DND-41 (cell line): ENCODE results near the gene ZFHX3.

ENCODE experiments used
- ATAC-seq: fragments of 200-7000 bp; cut with Tn5 transposase; 3 replicates; pipeline ENCODE4 v1.9.1; 2021; ENCODE audit warnings: low read depth; ENCODE audit not compliant: insufficient read depth
- DNase-seq: peaks from one replicate; pipeline ENCODE4 v3.0.0-alpha.2; 2020
- H2AFZ ChIP-seq: 2 replicates; pipeline ENCODE4 v1.6.0; 2012; ENCODE audit warnings: low read depth, low read length
- H3K27ac ChIP-seq: 2 replicates; pipeline ENCODE4 v1.5.1; 2012; ENCODE audit warnings: low read length, inconsistent platforms
- H3K27me3 ChIP-seq: fragments of 200-600 bp; sonication (generic); 2 replicates; pipeline ENCODE4 v1.6.0; 2012; ENCODE audit warnings: low read length, mild to moderate bottlenecking, inconsistent platforms; ENCODE audit not compliant: insufficient read depth, poor library complexity
- H3K36me3 ChIP-seq: 2 replicates; pipeline ENCODE4 v1.5.1; 2012; ENCODE audit warnings: low read length, inconsistent platforms; ENCODE audit not compliant: insufficient read depth
- H3K4me1 ChIP-seq: 2 replicates; pipeline ENCODE4 v1.5.1; 2012; ENCODE audit warnings: mild to moderate bottlenecking, low read length; ENCODE audit not compliant: insufficient read depth
- H3K4me2 ChIP-seq: 2 replicates; pipeline ENCODE4 v1.6.0; 2012; ENCODE audit warnings: mild to moderate bottlenecking, moderate library complexity, low read length, inconsistent platforms; ENCODE audit not compliant: insufficient read depth
- H3K4me3 ChIP-seq, 2 experiments: fragments of 200-600 bp in 1 of 2; shearing (Covaris generic) in 1 of 2; 2 replicates each; pipeline ENCODE4 v1.5.1; 2012 to 2016; ENCODE audit warnings: inconsistent platforms in 2 of 2, low read length in 2 of 2, mild to moderate bottlenecking in 2 of 2, low read depth in 1 of 2, moderate library complexity in 1 of 2
- H3K79me2 ChIP-seq: 2 replicates; pipeline ENCODE4 v1.6.0; 2012; ENCODE audit warnings: low read length, inconsistent platforms; ENCODE audit not compliant: insufficient read depth
- H3K9ac ChIP-seq: 2 replicates; pipeline ENCODE4 v1.6.0; 2012; ENCODE audit warnings: low read depth, mild to moderate bottlenecking, inconsistent platforms, low read length, moderate library complexity
- H3K9me3 ChIP-seq: 2 replicates; pipeline ENCODE4 v1.5.1; 2012; ENCODE audit warnings: low read length, moderate library complexity, mild to moderate bottlenecking, inconsistent platforms; ENCODE audit not compliant: insufficient read depth, severe bottlenecking
- H4K20me1 ChIP-seq: 2 replicates; pipeline ENCODE4 v1.6.0; 2012; ENCODE audit warnings: low read length; ENCODE audit not compliant: insufficient read depth
- CTCF ChIP-seq: IDR thresholded peaks from 2 replicates; pipeline ENCODE4 v1.5.1; 2012; ENCODE audit warnings: borderline replicate concordance, low read length, moderate library complexity, mild to moderate bottlenecking; ENCODE audit not compliant: poor library complexity, severe bottlenecking; ENCODE audit errors: extremely low read depth
- EZH2 ChIP-seq: IDR thresholded peaks from 3 replicates; pipeline ENCODE4 v1.6.1; 2012; ENCODE audit warnings: borderline replicate concordance, low read depth, mild to moderate bottlenecking, moderate library complexity, low read length, inconsistent platforms; ENCODE audit not compliant: severe bottlenecking

Gene ZFHX3

GRCh38 chr16:72875291-72876031, 172.5 kb downstream of the ZFHX3 start:
- Histone ChIP-seq H3K36me3 (no peaks in the 10 kb centered on the region), H3K9ac (peak overlapping the region; percentile 40), H2AFZ (no peak overlapping the region), H3K4me1 (peaks cover 42% of the 10 kb centered on the region), H3K9me3 (no peaks in the 10 kb centered on the region), H3K4me3 (no peak overlapping the region), H3K27me3 (no peaks in the 10 kb centered on the region), H3K4me2 (peak overlapping the region; percentile 24), H3K79me2 (no peaks in the 10 kb centered on the region), H4K20me1 (no peaks in the 10 kb centered on the region), H3K27ac (peak overlapping the region; percentile 78)
- DNase-seq (no peak), ATAC-seq (no peak)
- TF ChIP-seq EZH2 (no peak), CTCF (no peak)

- DNase-seq (no peak), ATAC-seq (no peak)
- Histone ChIP-seq H3K4me3 (no peak overlapping the region), H3K9me3 (no peaks in the 10 kb centered on the region), H4K20me1 (no peaks in the 10 kb centered on the region), H3K79me2 (no peaks in the 10 kb centered on the region), H3K27me3 (no peaks in the 10 kb centered on the region), H3K27ac (no peak overlapping the region; the same call in 1 of the 2 replicates), H3K4me1 (peaks cover 42% of the 10 kb centered on the region), H3K9ac (no peak overlapping the region), H2AFZ (no peak overlapping the region), H3K36me3 (no peaks in the 10 kb centered on the region), H3K4me2 (no peak overlapping the region)
- TF ChIP-seq EZH2: no peak
- no peak for TF ChIP-seq CTCF
Observed at GRCh38 chr16:72873853-72874252, 174.1 kb downstream of the ZFHX3 start.

- H3K4me3 ChIP-seq: no peak overlapping the region
- H3K79me2 ChIP-seq: no peaks in the 10 kb centered on the region
- no peak overlapping the region for H3K27ac ChIP-seq
- no peak for TF ChIP-seq EZH2
- TF ChIP-seq CTCF: no peak
- peaks cover 35% of the 10 kb centered on the region for H3K4me1 ChIP-seq
- no peak for ATAC-seq
- no peak overlapping the region for H3K4me2 ChIP-seq
- no peaks in the 10 kb centered on the region for H3K36me3 ChIP-seq
- no peaks in the 10 kb centered on the region for H3K9me3 ChIP-seq
- H2AFZ ChIP-seq: no peak overlapping the region
- H3K9ac ChIP-seq: no peak overlapping the region
- DNase-seq: no peak
- no peaks in the 10 kb centered on the region for H3K27me3 ChIP-seq
- no peaks in the 10 kb centered on the region for H4K20me1 ChIP-seq
Observed at GRCh38 chr16:72873044-72873443, 174.9 kb downstream of the ZFHX3 start.

- Histone ChIP-seq H4K20me1 (no peaks in the 10 kb centered on the region), H3K4me1 (no peaks in the 10 kb centered on the region), H3K27ac (no peak overlapping the region), H3K36me3 (0 out of 2 replicates have a peak, but pooled peaks cover 3% of the 10 kb centered on the region), H3K9me3 (no peaks in the 10 kb centered on the region), H2AFZ (no peak overlapping the region), H3K4me3 (no peak overlapping the region), H3K79me2 (no peaks in the 10 kb centered on the region), H3K4me2 (no peak overlapping the region), H3K27me3 (no peaks in the 10 kb centered on the region), H3K9ac (no peak overlapping the region)
- TF ChIP-seq EZH2: no peak
- no peak for TF ChIP-seq CTCF
- DNase-seq: no peak
- ATAC-seq: no peak
Observed at GRCh38 chr16:72865835-72866234, 182.1 kb downstream of the ZFHX3 start.
